OCI-LY3 (cell line): ENCODE measurements around the gene M1AP.

ENCODE experiments used
- EZH2phosphoT487 ChIP-seq: fragments of 200-600 bp; shearing (Covaris generic); IDR thresholded peaks from 2 replicates; pipeline ENCODE4 v1.6.1; 2018; ENCODE audit warnings: antibody characterized with exemption, mixed run types, low read depth
- TF ChIP-seq, protein P1 (sequence below): fragments of 200-600, 300-600 bp; sonication (generic); IDR thresholded peaks from 2 replicates; pipeline ENCODE4 v1.5.1; 2014; ENCODE audit warnings: antibody characterized with exemption, low read length, low read depth

GRCh38 chr2:74540291-74540690 is 107.8 kb downstream of the M1AP start:
- TF ChIP-seq EZH2phosphoT487: no peak
- TF ChIP-seq, protein P1, sequence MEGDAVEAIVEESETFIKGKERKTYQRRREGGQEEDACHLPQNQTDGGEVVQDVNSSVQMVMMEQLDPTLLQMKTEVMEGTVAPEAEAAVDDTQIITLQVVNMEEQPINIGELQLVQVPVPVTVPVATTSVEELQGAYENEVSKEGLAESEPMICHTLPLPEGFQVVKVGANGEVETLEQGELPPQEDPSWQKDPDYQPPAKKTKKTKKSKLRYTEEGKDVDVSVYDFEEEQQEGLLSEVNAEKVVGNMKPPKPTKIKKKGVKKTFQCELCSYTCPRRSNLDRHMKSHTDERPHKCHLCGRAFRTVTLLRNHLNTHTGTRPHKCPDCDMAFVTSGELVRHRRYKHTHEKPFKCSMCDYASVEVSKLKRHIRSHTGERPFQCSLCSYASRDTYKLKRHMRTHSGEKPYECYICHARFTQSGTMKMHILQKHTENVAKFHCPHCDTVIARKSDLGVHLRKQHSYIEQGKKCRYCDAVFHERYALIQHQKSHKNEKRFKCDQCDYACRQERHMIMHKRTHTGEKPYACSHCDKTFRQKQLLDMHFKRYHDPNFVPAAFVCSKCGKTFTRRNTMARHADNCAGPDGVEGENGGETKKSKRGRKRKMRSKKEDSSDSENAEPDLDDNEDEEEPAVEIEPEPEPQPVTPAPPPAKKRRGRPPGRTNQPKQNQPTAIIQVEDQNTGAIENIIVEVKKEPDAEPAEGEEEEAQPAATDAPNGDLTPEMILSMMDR: no peak
